ENCODE results near the gene WDR53. TPM values are rescaled to one million over a fixed set of nuclear protein-coding genes. Genes with fewer than 3 reads are reported as not detected.
A peak's percentile ranks its signal among the peaks of the same experiment; 100 is the strongest.

WDR53 gene
- total and polyA plus RNA-seq, 9 of the 15 experiments (the other 6 are each of a cell fraction or from before 2014, with no cell fraction given): 13.0 to 34.5 (median 20.9) TPM

DNA sequence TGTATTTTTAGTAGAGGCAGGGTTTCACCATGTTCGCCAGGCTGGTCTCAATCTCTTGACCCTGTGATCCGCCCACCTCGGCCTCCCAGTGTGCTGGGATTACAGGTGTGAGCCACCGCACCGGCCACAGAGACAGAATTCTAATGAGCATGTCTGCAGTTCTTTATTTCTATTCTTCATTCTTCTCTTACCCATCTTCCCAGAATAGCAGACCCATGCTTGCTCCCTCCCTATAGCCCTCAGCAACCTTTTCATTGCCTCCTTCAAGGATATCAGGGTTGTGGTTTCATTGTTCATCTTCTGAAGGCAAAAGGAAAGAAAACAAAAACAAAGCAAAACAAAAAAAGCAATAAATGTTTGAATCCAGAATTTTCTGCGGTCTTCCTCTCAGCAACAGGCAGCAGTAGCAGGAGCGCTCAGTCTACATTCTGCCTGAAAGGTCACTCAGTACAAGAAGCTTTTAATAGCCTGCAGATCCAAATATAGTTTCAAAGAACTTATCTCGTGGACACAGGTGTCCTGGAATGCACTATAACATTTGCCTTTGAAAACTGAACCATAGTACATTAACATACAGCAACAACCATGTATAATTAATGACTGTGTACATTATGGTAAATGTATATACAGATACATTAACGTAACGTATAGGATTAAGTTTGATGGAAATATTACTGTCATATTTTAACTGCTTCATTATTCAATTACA is 53.3 kb downstream of the WDR53 start, which contains the start of gene SMCO1 (continued):
- TF ChIP-seq NR2C1 (IDR thresholded peaks at IDR 0.05) (0 out of 2 replicates have a peak, but pooled peaks have one; percentile 25), NR2C1 (tag; IDR thresholded peaks at IDR 0.05) (no peak), PYGO2 (tag; IDR thresholded peaks at IDR 0.05) (no peak), TCF7 (IDR thresholded peaks at IDR 0.05; ENCODE audit: borderline replicate concordance) (no peak), ZKSCAN3 (CRISPR knock-in tag; IDR thresholded peaks at IDR 0.05) (no peak), ZNF184 (CRISPR knock-in tag; IDR thresholded peaks at IDR 0.05) (no peak), JUNB (CRISPR knock-in tag; conservative IDR thresholded peaks at IDR 0.05) (no peak), DNMT1 (IDR thresholded peaks at IDR 0.05) (no peak), SNIP1 (IDR thresholded peaks at IDR 0.05; ENCODE audit: low read depth) (no peak), ZFP36 (IDR thresholded peaks at IDR 0.05; ENCODE audit: low read depth, low read length, partially characterized antibody) (no peak), DMBX1 (CRISPR knock-in tag; IDR thresholded peaks at IDR 0.05; ENCODE audit: borderline replicate concordance) (no peak), KAT8 (IDR thresholded peaks at IDR 0.05; ENCODE audit: low read depth) (no peak), THRAP3 (IDR thresholded peaks at IDR 0.05; ENCODE audit: borderline replicate concordance) (no peak)
- TF ChIP-seq, protein P1, sequence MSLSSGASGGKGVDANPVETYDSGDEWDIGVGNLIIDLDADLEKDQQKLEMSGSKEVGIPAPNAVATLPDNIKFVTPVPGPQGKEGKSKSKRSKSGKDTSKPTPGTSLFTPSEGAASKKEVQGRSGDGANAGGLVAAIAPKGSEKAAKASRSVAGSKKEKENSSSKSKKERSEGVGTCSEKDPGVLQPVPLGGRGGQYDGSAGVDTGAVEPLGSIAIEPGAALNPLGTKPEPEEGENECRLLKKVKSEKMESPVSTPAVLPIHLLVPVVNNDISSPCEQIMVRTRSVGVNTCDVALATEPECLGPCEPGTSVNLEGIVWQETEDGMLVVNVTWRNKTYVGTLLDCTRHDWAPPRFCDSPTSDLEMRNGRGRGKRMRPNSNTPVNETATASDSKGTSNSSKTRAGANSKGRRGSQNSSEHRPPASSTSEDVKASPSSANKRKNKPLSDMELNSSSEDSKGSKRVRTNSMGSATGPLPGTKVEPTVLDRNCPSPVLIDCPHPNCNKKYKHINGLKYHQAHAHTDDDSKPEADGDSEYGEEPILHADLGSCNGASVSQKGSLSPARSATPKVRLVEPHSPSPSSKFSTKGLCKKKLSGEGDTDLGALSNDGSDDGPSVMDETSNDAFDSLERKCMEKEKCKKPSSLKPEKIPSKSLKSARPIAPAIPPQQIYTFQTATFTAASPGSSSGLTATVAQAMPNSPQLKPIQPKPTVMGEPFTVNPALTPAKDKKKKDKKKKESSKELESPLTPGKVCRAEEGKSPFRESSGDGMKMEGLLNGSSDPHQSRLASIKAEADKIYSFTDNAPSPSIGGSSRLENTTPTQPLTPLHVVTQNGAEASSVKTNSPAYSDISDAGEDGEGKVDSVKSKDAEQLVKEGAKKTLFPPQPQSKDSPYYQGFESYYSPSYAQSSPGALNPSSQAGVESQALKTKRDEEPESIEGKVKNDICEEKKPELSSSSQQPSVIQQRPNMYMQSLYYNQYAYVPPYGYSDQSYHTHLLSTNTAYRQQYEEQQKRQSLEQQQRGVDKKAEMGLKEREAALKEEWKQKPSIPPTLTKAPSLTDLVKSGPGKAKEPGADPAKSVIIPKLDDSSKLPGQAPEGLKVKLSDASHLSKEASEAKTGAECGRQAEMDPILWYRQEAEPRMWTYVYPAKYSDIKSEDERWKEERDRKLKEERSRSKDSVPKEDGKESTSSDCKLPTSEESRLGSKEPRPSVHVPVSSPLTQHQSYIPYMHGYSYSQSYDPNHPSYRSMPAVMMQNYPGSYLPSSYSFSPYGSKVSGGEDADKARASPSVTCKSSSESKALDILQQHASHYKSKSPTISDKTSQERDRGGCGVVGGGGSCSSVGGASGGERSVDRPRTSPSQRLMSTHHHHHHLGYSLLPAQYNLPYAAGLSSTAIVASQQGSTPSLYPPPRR (CRISPR knock-in tag; IDR thresholded peaks at IDR 0.05; ENCODE audit: borderline replicate concordance): no peak
- TF ChIP-seq, protein P2, sequence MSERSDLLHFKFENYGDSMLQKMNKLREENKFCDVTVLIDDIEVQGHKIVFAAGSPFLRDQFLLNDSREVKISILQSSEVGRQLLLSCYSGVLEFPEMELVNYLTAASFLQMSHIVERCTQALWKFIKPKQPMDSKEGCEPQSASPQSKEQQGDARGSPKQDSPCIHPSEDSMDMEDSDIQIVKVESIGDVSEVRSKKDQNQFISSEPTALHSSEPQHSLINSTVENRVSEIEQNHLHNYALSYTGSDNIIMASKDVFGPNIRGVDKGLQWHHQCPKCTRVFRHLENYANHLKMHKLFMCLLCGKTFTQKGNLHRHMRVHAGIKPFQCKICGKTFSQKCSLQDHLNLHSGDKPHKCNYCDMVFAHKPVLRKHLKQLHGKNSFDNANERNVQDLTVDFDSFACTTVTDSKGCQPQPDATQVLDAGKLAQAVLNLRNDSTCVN (CRISPR knock-in tag; IDR thresholded peaks at IDR 0.05): no peak
- TF ChIP-seq, protein P3, sequence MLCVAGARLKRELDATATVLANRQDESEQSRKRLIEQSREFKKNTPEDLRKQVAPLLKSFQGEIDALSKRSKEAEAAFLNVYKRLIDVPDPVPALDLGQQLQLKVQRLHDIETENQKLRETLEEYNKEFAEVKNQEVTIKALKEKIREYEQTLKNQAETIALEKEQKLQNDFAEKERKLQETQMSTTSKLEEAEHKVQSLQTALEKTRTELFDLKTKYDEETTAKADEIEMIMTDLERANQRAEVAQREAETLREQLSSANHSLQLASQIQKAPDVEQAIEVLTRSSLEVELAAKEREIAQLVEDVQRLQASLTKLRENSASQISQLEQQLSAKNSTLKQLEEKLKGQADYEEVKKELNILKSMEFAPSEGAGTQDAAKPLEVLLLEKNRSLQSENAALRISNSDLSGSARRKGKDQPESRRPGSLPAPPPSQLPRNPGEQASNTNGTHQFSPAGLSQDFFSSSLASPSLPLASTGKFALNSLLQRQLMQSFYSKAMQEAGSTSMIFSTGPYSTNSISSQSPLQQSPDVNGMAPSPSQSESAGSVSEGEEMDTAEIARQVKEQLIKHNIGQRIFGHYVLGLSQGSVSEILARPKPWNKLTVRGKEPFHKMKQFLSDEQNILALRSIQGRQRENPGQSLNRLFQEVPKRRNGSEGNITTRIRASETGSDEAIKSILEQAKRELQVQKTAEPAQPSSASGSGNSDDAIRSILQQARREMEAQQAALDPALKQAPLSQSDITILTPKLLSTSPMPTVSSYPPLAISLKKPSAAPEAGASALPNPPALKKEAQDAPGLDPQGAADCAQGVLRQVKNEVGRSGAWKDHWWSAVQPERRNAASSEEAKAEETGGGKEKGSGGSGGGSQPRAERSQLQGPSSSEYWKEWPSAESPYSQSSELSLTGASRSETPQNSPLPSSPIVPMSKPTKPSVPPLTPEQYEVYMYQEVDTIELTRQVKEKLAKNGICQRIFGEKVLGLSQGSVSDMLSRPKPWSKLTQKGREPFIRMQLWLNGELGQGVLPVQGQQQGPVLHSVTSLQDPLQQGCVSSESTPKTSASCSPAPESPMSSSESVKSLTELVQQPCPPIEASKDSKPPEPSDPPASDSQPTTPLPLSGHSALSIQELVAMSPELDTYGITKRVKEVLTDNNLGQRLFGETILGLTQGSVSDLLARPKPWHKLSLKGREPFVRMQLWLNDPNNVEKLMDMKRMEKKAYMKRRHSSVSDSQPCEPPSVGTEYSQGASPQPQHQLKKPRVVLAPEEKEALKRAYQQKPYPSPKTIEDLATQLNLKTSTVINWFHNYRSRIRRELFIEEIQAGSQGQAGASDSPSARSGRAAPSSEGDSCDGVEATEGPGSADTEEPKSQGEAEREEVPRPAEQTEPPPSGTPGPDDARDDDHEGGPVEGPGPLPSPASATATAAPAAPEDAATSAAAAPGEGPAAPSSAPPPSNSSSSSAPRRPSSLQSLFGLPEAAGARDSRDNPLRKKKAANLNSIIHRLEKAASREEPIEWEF (CRISPR knock-in tag; IDR thresholded peaks at IDR 0.05): no peak
- TF ChIP-seq, protein P4, sequence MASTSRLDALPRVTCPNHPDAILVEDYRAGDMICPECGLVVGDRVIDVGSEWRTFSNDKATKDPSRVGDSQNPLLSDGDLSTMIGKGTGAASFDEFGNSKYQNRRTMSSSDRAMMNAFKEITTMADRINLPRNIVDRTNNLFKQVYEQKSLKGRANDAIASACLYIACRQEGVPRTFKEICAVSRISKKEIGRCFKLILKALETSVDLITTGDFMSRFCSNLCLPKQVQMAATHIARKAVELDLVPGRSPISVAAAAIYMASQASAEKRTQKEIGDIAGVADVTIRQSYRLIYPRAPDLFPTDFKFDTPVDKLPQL (IDR thresholded peaks at IDR 0.05; ENCODE audit: extremely low read depth, insufficient read length): no peak
